HG03432 (cell line): ENCODE measurements around the gene RASSF6.
A peak's percentile ranks its signal among the peaks of the same experiment; 100 is the strongest.
"Not testable (repeated sequence)": the region's sequence is repeated elsewhere in the genome, so short reads cannot be mapped to it uniquely, and the experiment has no call there.

Experiments used
- ATAC-seq: cut with Tn5 transposase; IDR thresholded peaks from one replicate; pipeline ENCODE4 v1.9.1; 2021; ENCODE audit warnings: mild to moderate bottlenecking, moderate library complexity; ENCODE audit not compliant: unreplicated experiment

The RASSF6 gene

GRCh38 chr4:73612032-73612431, 8.2 kb downstream of the RASSF6 start:
- ATAC-seq, result no peak

- ATAC-seq, result no peak
Observed at GRCh38 chr4:73609706-73610105, 10.5 kb downstream of the RASSF6 start.

- peak; percentile 40 for ATAC-seq
Observed at GRCh38 chr4:73608689-73609594, 11.3 kb downstream of the RASSF6 start.

- no peak for ATAC-seq
Observed at GRCh38 chr4:73607375-73608033, 12.7 kb downstream of the RASSF6 start.

GRCh38 chr4:73606465-73606974, 13.7 kb downstream of the RASSF6 start:
- peak; percentile 75 for ATAC-seq

GRCh38 chr4:73603854-73604584, 16.2 kb downstream of the RASSF6 start:
- no peak for ATAC-seq

- ATAC-seq, result peak; percentile 61
Observed at GRCh38 chr4:73603271-73603710, 16.9 kb downstream of the RASSF6 start.

GRCh38 chr4:73600954-73601353, 19.3 kb downstream of the RASSF6 start:
- no peak for ATAC-seq

- no peak for ATAC-seq
Observed at GRCh38 chr4:73599182-73599581, 21.1 kb downstream of the RASSF6 start.

- ATAC-seq, result no peak
Observed at GRCh38 chr4:73597594-73597993, 22.6 kb downstream of the RASSF6 start.

- not testable (repeated sequence) for ATAC-seq
Observed at GRCh38 chr4:73597183-73597582, 23.1 kb downstream of the RASSF6 start.

- ATAC-seq, result no peak
Observed at GRCh38 chr4:73596001-73596400, 24.2 kb downstream of the RASSF6 start.

- ATAC-seq, result no peak
Observed at GRCh38 chr4:73593631-73594241, 26.5 kb downstream of the RASSF6 start.

- ATAC-seq, result peak; percentile 95
Observed at GRCh38 chr4:73589887-73590801, 30.1 kb downstream of the RASSF6 start.

- peak; percentile 38 for ATAC-seq
Observed at GRCh38 chr4:73589261-73589847, 30.9 kb downstream of the RASSF6 start.

GRCh38 chr4:73588613-73589012, 31.6 kb downstream of the RASSF6 start:
- no peak for ATAC-seq

- no peak for ATAC-seq
Observed at GRCh38 chr4:73586666-73587065, 33.6 kb downstream of the RASSF6 start.

- ATAC-seq, result no peak
Observed at GRCh38 chr4:73586040-73586439, 34.2 kb downstream of the RASSF6 start.

GRCh38 chr4:73585345-73585744, 34.9 kb downstream of the RASSF6 start:
- no peak for ATAC-seq
